RWPE2 (cell line): ENCODE measurements around the gene ST6GALNAC5.
A peak's percentile ranks its signal among the peaks of the same experiment; 100 is the strongest.

Experiments used
- ATAC-seq: fragments of 200-7000 bp; cut with Tn5 transposase; 3 replicates; pipeline ENCODE4 v1.9.1; 2021; ENCODE audit warnings: low read depth
- DNase-seq: peaks from one replicate; pipeline ENCODE4 v3.0.0-alpha.2; 2020; ENCODE audit warnings: low spot score
- H3K27ac ChIP-seq: fragments of 450-650 bp; 2 replicates; pipeline ENCODE4 v1.5.1; 2017; ENCODE audit warnings: mild to moderate bottlenecking; ENCODE audit not compliant: poor library complexity, severe bottlenecking
- H3K27me3 ChIP-seq: fragments of 250-450 bp; sonication (Bioruptor Pico); 2 replicates; pipeline ENCODE4 v1.5.1; 2021; ENCODE audit warnings: mild to moderate bottlenecking, moderate library complexity; ENCODE audit not compliant: insufficient read depth, poor library complexity, severe bottlenecking
- H3K36me3 ChIP-seq: fragments of 250-450 bp; sonication (Bioruptor Pico); 2 replicates; pipeline ENCODE4 v1.5.1; 2020; ENCODE audit warnings: low read depth, mild to moderate bottlenecking, moderate library complexity
- H3K4me1 ChIP-seq: fragments of 250-450 bp; sonication (Bioruptor Pico); 2 replicates; pipeline ENCODE4 v1.5.1; 2021; ENCODE audit warnings: mild to moderate bottlenecking, moderate library complexity; ENCODE audit not compliant: insufficient read depth, poor library complexity, severe bottlenecking
- H3K4me3 ChIP-seq: fragments of 250-450 bp; sonication (Bioruptor Pico); 2 replicates; pipeline ENCODE4 v1.5.1; 2021; ENCODE audit warnings: mild to moderate bottlenecking, moderate library complexity; ENCODE audit not compliant: severe bottlenecking
- H3K9me3 ChIP-seq: fragments of 250-450 bp; sonication (Bioruptor Pico); 2 replicates; pipeline ENCODE4 v1.5.1; 2021; ENCODE audit warnings: mild to moderate bottlenecking, moderate library complexity; ENCODE audit not compliant: severe bottlenecking
- TF ChIP-seq, protein P1 (sequence below): fragments of 450-650 bp; IDR thresholded peaks from one replicate; pipeline ENCODE4 v1.5.1; 2017; ENCODE audit warnings: mild to moderate bottlenecking, moderate library complexity; ENCODE audit not compliant: poor library complexity, severe bottlenecking

ST6GALNAC5 gene

DNA sequence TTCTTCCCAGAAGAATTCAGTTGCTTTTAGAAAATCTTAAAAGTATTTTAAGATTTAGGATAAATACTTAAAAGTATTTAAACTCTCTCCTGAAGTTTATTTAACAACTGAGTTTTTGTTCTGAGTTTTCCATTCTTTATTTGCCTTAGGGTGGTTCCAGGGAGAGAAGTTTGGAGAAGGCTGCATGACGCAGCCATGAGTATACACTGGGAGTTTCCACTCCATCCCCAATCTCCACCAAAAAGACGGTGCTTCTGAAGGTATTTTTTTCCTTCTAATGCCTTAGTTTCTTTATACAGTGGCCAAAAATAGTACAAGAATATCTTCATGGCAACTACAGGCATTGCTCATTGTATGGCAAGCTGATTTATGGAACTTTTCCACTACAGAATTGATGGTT lies 122.7 kb downstream of the ST6GALNAC5 start:
- Histone ChIP-seq H3K27ac (no peak overlapping the region), H3K4me1 (no peaks in the 10 kb centered on the region), H3K36me3 (no peaks in the 10 kb centered on the region), H3K27me3 (no peaks in the 10 kb centered on the region), H3K9me3 (no peaks in the 10 kb centered on the region), H3K4me3 (no peak overlapping the region)
- no peak for DNase-seq
- TF ChIP-seq, protein P1, sequence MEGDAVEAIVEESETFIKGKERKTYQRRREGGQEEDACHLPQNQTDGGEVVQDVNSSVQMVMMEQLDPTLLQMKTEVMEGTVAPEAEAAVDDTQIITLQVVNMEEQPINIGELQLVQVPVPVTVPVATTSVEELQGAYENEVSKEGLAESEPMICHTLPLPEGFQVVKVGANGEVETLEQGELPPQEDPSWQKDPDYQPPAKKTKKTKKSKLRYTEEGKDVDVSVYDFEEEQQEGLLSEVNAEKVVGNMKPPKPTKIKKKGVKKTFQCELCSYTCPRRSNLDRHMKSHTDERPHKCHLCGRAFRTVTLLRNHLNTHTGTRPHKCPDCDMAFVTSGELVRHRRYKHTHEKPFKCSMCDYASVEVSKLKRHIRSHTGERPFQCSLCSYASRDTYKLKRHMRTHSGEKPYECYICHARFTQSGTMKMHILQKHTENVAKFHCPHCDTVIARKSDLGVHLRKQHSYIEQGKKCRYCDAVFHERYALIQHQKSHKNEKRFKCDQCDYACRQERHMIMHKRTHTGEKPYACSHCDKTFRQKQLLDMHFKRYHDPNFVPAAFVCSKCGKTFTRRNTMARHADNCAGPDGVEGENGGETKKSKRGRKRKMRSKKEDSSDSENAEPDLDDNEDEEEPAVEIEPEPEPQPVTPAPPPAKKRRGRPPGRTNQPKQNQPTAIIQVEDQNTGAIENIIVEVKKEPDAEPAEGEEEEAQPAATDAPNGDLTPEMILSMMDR = no peak
- ATAC-seq = no peak

DNA sequence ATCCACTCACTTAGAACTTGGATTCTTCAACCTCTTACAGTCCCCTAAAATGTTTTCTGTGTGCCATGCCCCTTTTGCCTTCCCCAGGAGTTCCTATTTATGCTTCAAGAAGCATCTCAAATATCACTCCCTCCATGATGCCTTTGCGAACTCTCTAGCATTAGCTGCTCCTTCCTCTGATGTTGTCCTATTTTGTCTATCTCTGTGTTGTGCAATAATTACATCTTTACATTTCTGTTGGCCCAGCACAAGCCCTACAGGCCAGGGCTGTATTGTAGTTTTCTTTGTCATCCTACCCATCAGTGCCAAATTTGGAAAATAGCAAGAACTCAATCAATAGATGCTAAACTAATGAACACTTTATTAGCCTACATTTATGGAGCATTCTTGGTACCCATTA lies 125.8 kb downstream of the ST6GALNAC5 start:
- TF ChIP-seq, protein P1 = no peak
- peaks cover 4% of the 10 kb centered on the region; the same call in 1 of the 2 replicates for H3K36me3 ChIP-seq

DNA sequence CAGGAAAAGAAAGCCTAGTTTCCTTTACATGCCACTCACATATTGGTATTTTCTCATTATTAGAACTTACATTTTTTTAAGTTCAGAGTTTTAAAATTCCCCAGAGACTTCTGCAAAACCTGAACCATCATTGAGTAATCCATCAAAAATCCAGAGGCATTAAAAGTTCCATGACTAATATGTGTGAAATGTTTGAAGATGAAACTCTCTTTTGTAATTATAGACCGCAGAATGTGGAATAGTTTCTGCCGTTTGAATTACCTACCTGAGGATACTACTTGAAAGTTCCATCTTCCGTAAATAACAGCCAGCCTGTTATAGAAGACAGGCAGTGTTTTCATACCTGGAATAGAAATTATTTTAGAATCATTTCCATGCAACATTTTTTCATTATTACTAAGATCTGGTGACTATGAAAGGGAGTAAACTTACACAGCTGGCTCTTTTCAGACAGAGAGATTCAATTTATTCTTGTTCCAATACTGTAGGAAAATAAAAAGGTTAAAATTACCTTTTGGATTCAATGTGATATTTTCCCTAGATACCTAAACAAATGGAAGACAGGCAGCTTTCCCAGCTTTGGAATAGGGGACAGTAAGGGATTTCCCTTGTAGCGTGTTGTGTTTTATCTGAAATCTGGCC lies 131.4 kb downstream of the ST6GALNAC5 start:
- no peak overlapping the region for H3K4me3 ChIP-seq
- H3K4me1 ChIP-seq = peaks cover 33% of the 10 kb centered on the region
- TF ChIP-seq, protein P1 = no peak
- DNase-seq = no peak
- no peaks in the 10 kb centered on the region for H3K27me3 ChIP-seq
- peak; percentile 95 for ATAC-seq
- peaks cover 4% of the 10 kb centered on the region; the same call in 1 of the 2 replicates for H3K36me3 ChIP-seq
- no peaks in the 10 kb centered on the region for H3K9me3 ChIP-seq
- peak overlapping the region; percentile 100 for H3K27ac ChIP-seq

More for the DNA sequence above, 125.8 kb downstream of the ST6GALNAC5 start:
- no peak overlapping the region for H3K27ac ChIP-seq
- DNase-seq (no peak), ATAC-seq (no peak)
- no peaks in the 10 kb centered on the region for H3K9me3 ChIP-seq
- no peak overlapping the region for H3K4me3 ChIP-seq
- no peaks in the 10 kb centered on the region for H3K27me3 ChIP-seq
- H3K4me1 ChIP-seq = peaks cover 23% of the 10 kb centered on the region

DNA sequence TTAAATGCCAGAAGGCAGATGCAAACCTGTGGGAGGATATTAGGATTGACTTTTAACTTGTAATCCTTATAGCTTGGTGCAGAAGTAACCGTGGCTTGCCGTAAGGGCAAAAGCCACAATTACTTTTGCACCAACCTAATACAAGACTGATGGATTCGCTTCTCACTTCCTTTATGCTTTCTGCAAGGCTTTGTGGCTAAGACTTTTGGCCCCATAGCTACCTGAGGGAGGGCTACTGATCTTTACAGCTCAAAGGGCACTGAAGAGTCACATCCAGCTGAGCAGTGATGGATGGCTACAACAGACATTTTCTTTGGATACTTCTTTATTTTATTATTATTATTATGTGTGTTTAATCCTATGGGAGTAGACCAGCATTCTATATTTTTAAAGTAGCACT lies 140.4 kb downstream of the ST6GALNAC5 start:
- Histone ChIP-seq H3K4me1 (no peaks in the 10 kb centered on the region), H3K9me3 (no peaks in the 10 kb centered on the region), H3K4me3 (no peak overlapping the region), H3K36me3 (no peaks in the 10 kb centered on the region), H3K27me3 (no peaks in the 10 kb centered on the region), H3K27ac (no peak overlapping the region)
- DNase-seq = no peak
- ATAC-seq = no peak
- TF ChIP-seq, protein P1 = no peak

DNA sequence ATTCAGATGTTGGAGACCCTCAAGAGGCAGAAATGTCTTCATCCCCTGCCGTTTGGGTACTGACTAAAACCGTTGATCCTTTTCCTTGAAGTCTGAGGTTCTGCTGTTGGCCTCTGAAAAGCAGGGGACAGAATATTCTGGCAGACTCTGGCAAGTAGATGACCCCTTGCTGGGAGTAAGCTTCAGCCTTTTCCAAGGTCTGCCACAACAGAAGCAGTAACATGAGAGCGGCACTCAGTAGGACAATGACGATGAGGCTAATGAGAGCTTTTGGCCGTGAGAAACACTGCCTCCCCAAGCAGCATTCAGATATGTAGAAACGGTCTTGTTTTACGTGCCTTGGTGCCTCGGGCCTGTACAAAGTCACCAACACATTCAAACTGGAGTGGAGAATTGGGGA lies 143.7 kb downstream of the ST6GALNAC5 start:
- no peaks in the 10 kb centered on the region for H3K9me3 ChIP-seq
- no peak overlapping the region for H3K4me3 ChIP-seq
- TF ChIP-seq, protein P1 = no peak
- no peaks in the 10 kb centered on the region for H3K4me1 ChIP-seq
- no peaks in the 10 kb centered on the region for H3K36me3 ChIP-seq
- ATAC-seq (no peak), DNase-seq (no peak)
- H3K27ac ChIP-seq = no peak overlapping the region
- no peaks in the 10 kb centered on the region for H3K27me3 ChIP-seq
